GM12874 (cell line): ENCODE results near the gene RNF148.

Experiments
- TF ChIP-seq, protein P1 (sequence below): IDR thresholded peaks from 2 replicates; pipeline ENCODE4 v1.5.1; 2011; ENCODE audit warnings: low read depth, mild to moderate bottlenecking, control low read depth, low read length, moderate library complexity; ENCODE audit not compliant: insufficient read depth

RNF148 gene

DNA sequence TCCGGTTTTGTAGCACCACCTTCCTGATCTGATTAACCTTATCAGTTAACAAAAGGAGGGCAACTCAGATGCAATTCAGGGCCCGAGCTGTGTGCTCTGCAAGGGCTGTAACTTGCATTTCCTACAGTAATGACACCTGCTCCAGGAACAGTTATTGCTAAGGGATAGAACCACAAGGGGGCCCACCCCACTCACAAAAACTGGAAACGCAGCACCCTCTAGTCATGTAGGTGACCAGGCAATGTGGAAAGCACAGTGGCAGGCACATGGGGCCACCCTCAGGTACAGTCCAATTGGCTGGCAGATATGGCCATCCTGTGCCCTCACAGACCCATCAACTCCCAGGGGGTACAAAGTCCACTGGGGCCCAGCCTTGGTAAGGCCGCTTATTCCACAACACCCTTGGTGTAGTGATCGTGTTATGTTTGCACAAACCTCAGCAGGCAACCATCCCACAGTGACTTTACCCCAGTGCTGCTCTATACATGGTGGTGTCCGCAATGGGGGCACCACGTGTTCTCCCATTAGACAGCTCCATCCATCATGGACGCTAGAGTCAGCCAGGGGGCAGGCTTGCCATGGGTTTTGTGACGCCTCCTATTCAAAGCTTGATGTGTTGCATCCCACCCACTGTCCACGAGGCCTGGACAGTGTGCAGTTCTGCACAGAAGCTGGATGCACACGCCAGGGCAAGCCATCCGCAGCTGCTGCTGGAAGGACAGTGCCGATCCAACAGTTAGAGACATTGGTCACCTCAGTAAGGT is 13.2 kb downstream of the RNF148 start:
- TF ChIP-seq, protein P1, sequence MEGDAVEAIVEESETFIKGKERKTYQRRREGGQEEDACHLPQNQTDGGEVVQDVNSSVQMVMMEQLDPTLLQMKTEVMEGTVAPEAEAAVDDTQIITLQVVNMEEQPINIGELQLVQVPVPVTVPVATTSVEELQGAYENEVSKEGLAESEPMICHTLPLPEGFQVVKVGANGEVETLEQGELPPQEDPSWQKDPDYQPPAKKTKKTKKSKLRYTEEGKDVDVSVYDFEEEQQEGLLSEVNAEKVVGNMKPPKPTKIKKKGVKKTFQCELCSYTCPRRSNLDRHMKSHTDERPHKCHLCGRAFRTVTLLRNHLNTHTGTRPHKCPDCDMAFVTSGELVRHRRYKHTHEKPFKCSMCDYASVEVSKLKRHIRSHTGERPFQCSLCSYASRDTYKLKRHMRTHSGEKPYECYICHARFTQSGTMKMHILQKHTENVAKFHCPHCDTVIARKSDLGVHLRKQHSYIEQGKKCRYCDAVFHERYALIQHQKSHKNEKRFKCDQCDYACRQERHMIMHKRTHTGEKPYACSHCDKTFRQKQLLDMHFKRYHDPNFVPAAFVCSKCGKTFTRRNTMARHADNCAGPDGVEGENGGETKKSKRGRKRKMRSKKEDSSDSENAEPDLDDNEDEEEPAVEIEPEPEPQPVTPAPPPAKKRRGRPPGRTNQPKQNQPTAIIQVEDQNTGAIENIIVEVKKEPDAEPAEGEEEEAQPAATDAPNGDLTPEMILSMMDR = 0 out of 2 replicates have a peak, but pooled peaks have one; percentile 16

DNA sequence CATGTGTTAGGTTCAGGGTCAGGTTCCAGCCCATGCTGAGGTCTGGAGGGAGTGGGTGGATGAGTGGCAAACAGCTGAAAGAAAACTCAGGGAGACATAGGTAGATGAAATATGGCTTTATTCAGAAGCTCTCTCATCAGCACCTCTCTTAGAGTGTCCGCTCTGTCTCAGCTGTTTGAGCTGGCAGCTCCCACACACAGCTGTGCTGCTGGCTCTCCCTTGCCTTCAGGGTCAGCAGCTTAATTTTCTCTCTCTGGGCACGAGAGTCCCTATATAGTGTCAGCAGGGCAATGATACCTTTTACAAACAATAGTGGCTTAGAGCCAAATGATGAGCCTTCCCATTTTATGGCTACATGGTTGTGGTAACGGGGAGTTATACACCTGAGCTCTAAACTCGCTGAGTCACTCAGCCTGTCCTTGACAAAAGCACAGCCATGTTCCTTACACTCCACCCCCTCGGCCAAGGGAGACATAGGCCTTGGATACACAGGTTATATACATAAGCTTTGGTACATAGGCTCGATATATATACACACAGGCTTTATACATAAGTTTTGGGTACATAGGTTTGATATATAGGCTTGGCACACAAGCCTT is 14.2 kb downstream of the RNF148 start:
- TF ChIP-seq, protein P1 = no peak

DNA sequence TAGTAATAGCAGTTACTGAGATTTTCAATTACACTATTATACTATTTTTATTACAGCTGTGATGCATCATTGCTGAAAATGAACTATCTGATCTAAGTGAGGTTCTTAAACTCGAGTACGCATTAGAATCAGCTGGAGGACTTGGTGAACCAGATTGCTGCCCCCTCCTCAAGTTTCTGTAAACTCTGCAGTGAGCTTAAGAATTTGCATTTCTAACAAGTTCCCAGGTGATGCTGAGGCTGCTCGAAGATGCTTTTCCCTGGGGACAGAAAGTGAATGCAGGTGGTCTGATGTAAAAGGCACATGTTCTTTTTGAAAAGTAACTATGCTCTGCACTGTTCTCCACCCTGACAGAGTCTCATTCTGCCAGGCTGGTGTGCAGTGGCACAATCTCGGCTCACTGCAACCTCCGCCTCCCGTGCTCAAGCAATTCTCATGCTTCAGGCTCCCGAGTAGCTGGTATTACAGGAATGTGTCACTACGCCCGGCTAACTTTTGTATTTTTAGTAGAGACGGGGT is 16.3 kb downstream of the RNF148 start:
- TF ChIP-seq, protein P1 = no peak

DNA sequence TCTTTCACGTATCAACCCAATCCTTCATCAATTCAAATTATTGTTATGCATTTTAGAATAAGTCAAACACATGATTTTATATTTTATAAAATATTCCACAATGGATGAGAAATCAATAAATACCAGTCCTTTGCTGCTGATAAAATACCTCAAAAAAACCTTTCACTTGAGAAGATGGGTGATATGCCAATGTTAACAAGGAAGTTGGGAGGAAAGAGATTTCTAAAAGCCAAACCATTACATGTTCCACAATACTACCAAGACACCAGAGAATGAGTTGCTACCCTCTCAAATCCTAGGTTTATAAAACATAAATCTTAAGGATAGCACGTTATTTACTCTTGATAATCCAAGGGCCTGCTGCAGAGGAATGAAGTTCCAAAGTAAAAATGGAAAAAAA is 18.2 kb downstream of the RNF148 start:
- TF ChIP-seq, protein P1 = no peak

DNA sequence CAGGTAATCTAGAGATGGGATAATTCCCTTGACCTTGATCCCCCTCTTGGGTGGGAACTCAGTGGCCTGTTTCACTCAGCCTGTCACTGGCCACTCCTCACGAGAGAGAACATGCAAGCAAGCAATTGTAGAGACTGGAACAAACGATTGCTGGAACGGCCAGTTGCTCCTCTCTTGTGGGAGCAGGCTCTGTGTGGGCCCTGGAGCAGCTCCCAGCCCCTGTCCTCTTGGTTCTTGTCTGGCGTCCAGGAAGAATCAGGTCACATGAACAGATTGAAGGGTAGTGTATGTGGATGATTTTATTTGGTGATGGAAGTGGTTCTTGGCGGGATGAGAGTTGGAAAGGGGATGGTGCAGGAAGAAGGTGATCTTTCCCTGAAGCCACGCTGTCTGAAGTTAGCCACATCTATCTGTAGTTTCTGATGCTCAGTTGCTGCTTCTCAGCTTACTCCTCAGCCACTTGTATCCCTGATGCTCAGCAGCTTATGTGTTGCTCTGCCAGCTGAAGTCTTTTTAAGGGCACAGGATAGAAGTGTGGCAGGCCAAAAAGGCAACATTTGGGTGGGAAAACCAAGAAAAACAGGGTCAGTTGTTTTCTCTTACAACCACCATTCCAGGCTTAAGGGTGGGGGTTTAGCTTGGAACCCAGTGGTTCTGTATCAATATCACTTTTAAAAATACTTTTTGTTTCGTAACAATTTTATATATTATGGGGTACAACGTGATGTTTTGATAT is 19.7 kb downstream of the RNF148 start:
- TF ChIP-seq, protein P1 = no peak

DNA sequence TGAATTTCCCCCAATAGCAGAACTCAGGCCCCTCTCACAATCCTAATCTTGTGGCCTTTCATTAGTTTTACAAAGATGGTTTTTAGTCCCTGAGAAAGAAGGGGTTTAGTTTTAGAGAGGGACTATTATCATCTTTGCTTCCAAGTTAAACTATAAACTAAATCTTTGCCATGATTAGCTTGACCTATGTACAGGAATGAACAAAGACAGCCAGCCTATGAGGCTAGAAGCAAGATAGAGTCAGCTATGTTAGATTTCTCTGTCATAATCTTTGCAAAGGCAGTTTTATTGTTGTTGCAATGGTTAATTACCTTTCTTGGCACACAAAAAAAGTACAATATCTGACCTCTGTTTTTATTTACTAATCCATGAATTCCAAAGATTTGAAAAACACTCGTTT is 22.9 kb downstream of the RNF148 start:
- TF ChIP-seq, protein P1 = no peak

DNA sequence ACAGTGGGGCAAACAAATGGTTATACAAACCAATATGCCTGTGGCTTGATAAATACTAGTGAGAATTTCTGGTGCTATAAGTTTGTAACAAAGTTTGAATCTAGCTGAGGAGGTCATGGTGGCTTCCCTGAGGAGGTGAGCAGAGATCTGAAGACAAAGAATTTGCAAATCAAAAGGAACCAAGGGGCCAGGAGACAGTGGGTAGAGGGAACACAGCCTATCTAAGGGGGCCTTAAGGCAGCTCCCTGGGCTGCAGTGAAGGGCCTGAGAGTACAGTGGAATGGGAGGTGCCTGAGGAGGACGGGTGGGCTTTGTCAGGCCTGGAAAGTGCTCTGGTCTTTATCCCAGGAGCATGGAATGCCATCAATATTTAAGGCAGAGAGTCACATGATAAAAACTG is 25.6 kb downstream of the RNF148 start:
- TF ChIP-seq, protein P1 = no peak
